HCT116 (cell line): Measurements from ENCODE around the gene AMY2B. TPM values are rescaled to one million over a fixed set of nuclear protein-coding genes. Genes with fewer than 3 reads are reported as not detected.
"Not testable (repeated sequence)": the region's sequence is repeated elsewhere in the genome, so short reads cannot be mapped to it uniquely, and the experiment has no call there.

Experiments
- ATAC-seq: fragments of 200-7000 bp; cut with Tn5 transposase; 2 replicates; pipeline ENCODE4 v1.9.1; 2020; ENCODE audit warnings: mild to moderate bottlenecking, moderate library complexity
- BruUV-seq: library from RNA; stranded (reverse); fragments of 400-500 nt; replicated peaks from 2 replicates; lab custom pipeline; 2021; lab: Mats Ljungman, UMichigan
- CTCF ChIA-PET: fragments of 300-600 bp; sonication (Branson Sonifier 250); formaldehyde crosslinking; loops from one replicate; lab custom pipeline; 2021; ENCODE audit warnings: antibody characterized with exemption; lab: Charles Lee
- POLR2A ChIA-PET: fragments of 300-600, 350-600 bp; sonication (Branson Sonifier 250); formaldehyde crosslinking; loops from one replicate; lab custom pipeline; 2021; ENCODE audit warnings: antibody characterized with exemption; lab: Charles Lee
- RAD21 ChIA-PET, 2 experiments: fragments of 300-600 bp; sonication (Branson Sonifier 250); formaldehyde crosslinking; loops; one replicate each; lab custom pipeline; 2023; ENCODE audit warnings: low total read pairs in 2 of 2; ENCODE audit not compliant: uncharacterized antibody in 2 of 2, unreplicated experiment in 2 of 2, low non-redundant PET in 1 of 2; lab: Charles Lee
- DNase-seq: peaks from one replicate; pipeline ENCODE4 v3.0.0-alpha.2; 2010; ENCODE audit warnings: low read depth, low spot score
- H2AFZ ChIP-seq: fragments of 200-600 bp; shearing (Covaris generic), sonication (generic); 2 replicates; pipeline ENCODE4 v1.6.1; 2017; ENCODE audit warnings: low read depth, mixed run types, mixed read lengths, antibody characterized with exemption, low read length; ENCODE audit not compliant: poor library complexity, severe bottlenecking
- H3K27ac ChIP-seq: 2 replicates; pipeline ENCODE4 v1.5.1; 2012; ENCODE audit warnings: low read depth, low read length
- H3K27me3 ChIP-seq: fragments of 200-600 bp; sonication (generic); 2 replicates; pipeline ENCODE4 v1.6.1; 2016; ENCODE audit warnings: mixed run types, low read length, mixed read lengths; ENCODE audit not compliant: insufficient read depth
- H3K36me3 ChIP-seq, 2 experiments: fragments of 200-500 bp in 1 of 2; fragments of 200-600 bp in 1 of 2; sonication (Bioruptor generic) in 1 of 2; sonication (generic) in 1 of 2; 2 replicates each; pipeline versions ENCODE4 v1.5.1 to v1.6.1; 2014 to 2016; ENCODE audit warnings: low read length in 2 of 2, inconsistent platforms in 1 of 2, mixed read lengths in 1 of 2, mixed run types in 1 of 2; ENCODE audit not compliant: insufficient read depth in 2 of 2, control insufficient read depth in 1 of 2
- H3K4me1 ChIP-seq, 2 experiments: fragments of 200-600 bp in 1 of 2; sonication (generic) in 1 of 2; 2 replicates each; pipeline versions ENCODE4 v1.5.1 to v1.6.1; 2012 to 2017; ENCODE audit warnings: low read length in 2 of 2, inconsistent platforms in 1 of 2, mild to moderate bottlenecking in 1 of 2, mixed read lengths in 1 of 2, mixed run types in 1 of 2, moderate library complexity in 1 of 2; ENCODE audit not compliant: insufficient read depth in 2 of 2, control insufficient read depth in 1 of 2
- H3K4me2 ChIP-seq: fragments of 200-600 bp; sonication (generic); 2 replicates; pipeline ENCODE4 v1.6.1; 2017; ENCODE audit warnings: mixed run types, low read length, mixed read lengths
- H3K4me3 ChIP-seq, 2 experiments: fragments of 200-600 bp in 1 of 2; sonication (generic) in 1 of 2; replicated peaks in 1 of 2; 2 replicates each; pipeline ENCODE4 v1.5.1; 2011 to 2016; ENCODE audit warnings: low read length in 2 of 2, control low read depth in 1 of 2, low read depth in 1 of 2, mild to moderate bottlenecking in 1 of 2, mixed read lengths in 1 of 2, mixed run types in 1 of 2
- H3K79me2 ChIP-seq: fragments of 200-600 bp; sonication (generic); 2 replicates; pipeline ENCODE4 v1.6.1; 2017; ENCODE audit warnings: mild to moderate bottlenecking, mixed run types, low read length, moderate library complexity, mixed read lengths; ENCODE audit not compliant: insufficient read depth
- H3K9ac ChIP-seq: fragments of 200-600 bp; sonication (generic); 2 replicates; pipeline ENCODE4 v1.6.1; 2016; ENCODE audit warnings: low read length, mixed read lengths
- H3K9me2 ChIP-seq: fragments of 200-600 bp; sonication (generic), shearing (Covaris generic); 2 replicates; pipeline ENCODE4 v1.6.1; 2017; ENCODE audit warnings: mixed run types, mild to moderate bottlenecking, moderate library complexity; ENCODE audit not compliant: insufficient read depth
- H3K9me3 ChIP-seq, 2 experiments: fragments of 200-500 bp in 1 of 2; fragments of 200-600 bp in 1 of 2; sonication (Bioruptor generic) in 1 of 2; sonication (generic) in 1 of 2; 2 replicates each; pipeline ENCODE4 v1.6.1; 2014 to 2017; ENCODE audit warnings: low read length in 2 of 2, mixed read lengths in 2 of 2, inconsistent platforms in 1 of 2, low read depth in 1 of 2, mild to moderate bottlenecking in 1 of 2, mixed run types in 1 of 2, moderate library complexity in 1 of 2; ENCODE audit not compliant: control insufficient read depth in 1 of 2, insufficient read depth in 1 of 2
- H4K20me1 ChIP-seq: fragments of 200-600 bp; sonication (generic), shearing (Covaris generic); 2 replicates; pipeline ENCODE4 v1.6.1; 2017; ENCODE audit warnings: mixed run types, mild to moderate bottlenecking, moderate library complexity; ENCODE audit not compliant: insufficient read depth
- CEBPB ChIP-seq: IDR thresholded peaks from 2 replicates; pipeline ENCODE4 v1.6.1; 2012; ENCODE audit warnings: low read depth
- CTCF ChIP-seq, 3 experiments: fragments of 200-600 bp in 1 of 3; sonication (generic) in 1 of 3; IDR thresholded peaks in 2 of 3; conservative IDR thresholded peaks in 1 of 3; 2 replicates each; pipeline ENCODE4 v1.5.1; 2012 to 2017; ENCODE audit warnings: low read depth in 2 of 3, low read length in 2 of 3, antibody characterized with exemption in 1 of 3, borderline replicate concordance in 1 of 3, control low read depth in 1 of 3, mild to moderate bottlenecking in 1 of 3, mixed read lengths in 1 of 3, mixed run types in 1 of 3, moderate library complexity in 1 of 3; ENCODE audit not compliant: insufficient read depth in 1 of 3
- ELF1 ChIP-seq: IDR thresholded peaks from 2 replicates; pipeline ENCODE4 v1.6.1; 2012; ENCODE audit warnings: low read depth, borderline replicate concordance
- FOSL1 ChIP-seq: IDR thresholded peaks from 2 replicates; pipeline ENCODE4 v1.6.1; 2012; ENCODE audit warnings: low read depth
- JUND ChIP-seq: IDR thresholded peaks from 2 replicates; pipeline ENCODE4 v1.6.1; 2012
- POLR2AphosphoS5 ChIP-seq: IDR thresholded peaks from 2 replicates; pipeline ENCODE4 v1.6.1; 2011; ENCODE audit warnings: mild to moderate bottlenecking, low read depth, low read length, moderate library complexity
- RAD21 ChIP-seq: IDR thresholded peaks from 2 replicates; pipeline ENCODE4 v1.6.1; 2012; ENCODE audit warnings: low read depth, mild to moderate bottlenecking
- SIN3A ChIP-seq: IDR thresholded peaks from 2 replicates; pipeline ENCODE4 v1.6.1; 2012; ENCODE audit warnings: low read depth
- SP1 ChIP-seq: IDR thresholded peaks from 2 replicates; pipeline ENCODE4 v1.6.1; 2012; ENCODE audit warnings: low read depth
- ZNF274 ChIP-seq: fragments of 200-500 bp; sonication (Bioruptor generic); IDR thresholded peaks from 2 replicates; pipeline ENCODE4 v1.6.1; 2014; ENCODE audit warnings: mild to moderate bottlenecking, low read depth, low read length, inconsistent platforms
- intact Hi-C: fragments of 100-400 bp; cut with micrococcal nuclease; formaldehyde crosslinking; loops from 2 replicates; pipeline ENCODE4 v1.10.0; 2022
- total RNA-seq: library from RNA; stranded (reverse); gene quantifications from one replicate; pipeline ENCODE4 v1.2.1, GENCODE V29; 2021; ENCODE audit not compliant: unreplicated experiment
- TF ChIP-seq, protein P1 (sequence below): IDR thresholded peaks from 2 replicates; pipeline ENCODE4 v1.6.1; 2011; ENCODE audit warnings: mild to moderate bottlenecking, low read length, moderate library complexity; ENCODE audit not compliant: insufficient replicate concordance; ENCODE audit errors: extremely low read depth
- TF ChIP-seq, protein P2 (sequence below): IDR thresholded peaks from 2 replicates; pipeline ENCODE4 v1.6.1; 2012
- TF ChIP-seq, protein P3 (sequence below): IDR thresholded peaks from 2 replicates; pipeline ENCODE4 v1.6.1; 2012; ENCODE audit warnings: low read depth

Gene AMY2B
- total RNA-seq, 1 experiment from 2014 or later: 2.6 TPM

DNA sequence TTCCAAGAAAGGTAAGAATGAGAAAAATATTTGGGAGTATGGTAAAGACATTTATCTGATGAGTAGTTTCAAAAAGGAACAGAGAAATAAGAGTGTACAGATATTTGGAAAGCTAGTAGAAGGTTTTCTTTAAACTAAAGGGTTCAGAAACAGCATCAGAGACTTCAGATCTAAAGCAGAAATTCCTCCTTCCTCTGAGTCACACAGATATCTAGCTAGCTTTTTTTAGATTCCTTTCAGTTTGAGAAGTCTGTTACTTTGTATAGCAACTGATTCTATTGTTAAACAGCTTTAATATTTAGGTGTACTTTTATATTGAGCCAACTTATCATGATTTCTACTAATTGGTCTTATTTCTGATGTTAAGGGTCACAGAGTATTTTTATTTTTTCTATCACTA, 4.7 kb downstream of the AMY2B start:
- no peak for ATAC-seq
- Histone ChIP-seq H3K9me2 (no peaks in the 10 kb centered on the region), H3K4me1 (no peaks in the 10 kb centered on the region), H2AFZ (no peak overlapping the region), H3K27ac (no peak overlapping the region), H3K4me3 (no peak overlapping the region), H3K4me2 (no peak overlapping the region), H3K79me2 (no peaks in the 10 kb centered on the region), H4K20me1 (no peaks in the 10 kb centered on the region), H3K36me3 (no peaks in the 10 kb centered on the region), H3K27me3 (no peaks in the 10 kb centered on the region), H3K9ac (no peak overlapping the region), H3K9me3 (no peaks in the 10 kb centered on the region)
- no peak for DNase-seq
- ChIA-PET POLR2A (no interaction called here), CTCF (no interaction called here), RAD21 (no interaction called here)
- BruUV-seq: no TSS peak
- intact Hi-C loops: no loop called here
- TF ChIP-seq FOSL1 (no peak), JUND (no peak), CEBPB (no peak), ZNF274 (no peak), RAD21 (no peak), SP1 (no peak), POLR2AphosphoS5 (no peak), SIN3A (no peak), CTCF (IDR thresholded peaks at IDR 0.05 in 2 of 3, conservative IDR thresholded peaks at IDR 0.05 in 1 of 3; ENCODE audit: borderline replicate concordance in 1 of 3, insufficient read depth in 1 of 3, low read depth in 2 of 3, low read length in 2 of 3) (no peak), ELF1 (no peak)
- TF ChIP-seq, protein P1, sequence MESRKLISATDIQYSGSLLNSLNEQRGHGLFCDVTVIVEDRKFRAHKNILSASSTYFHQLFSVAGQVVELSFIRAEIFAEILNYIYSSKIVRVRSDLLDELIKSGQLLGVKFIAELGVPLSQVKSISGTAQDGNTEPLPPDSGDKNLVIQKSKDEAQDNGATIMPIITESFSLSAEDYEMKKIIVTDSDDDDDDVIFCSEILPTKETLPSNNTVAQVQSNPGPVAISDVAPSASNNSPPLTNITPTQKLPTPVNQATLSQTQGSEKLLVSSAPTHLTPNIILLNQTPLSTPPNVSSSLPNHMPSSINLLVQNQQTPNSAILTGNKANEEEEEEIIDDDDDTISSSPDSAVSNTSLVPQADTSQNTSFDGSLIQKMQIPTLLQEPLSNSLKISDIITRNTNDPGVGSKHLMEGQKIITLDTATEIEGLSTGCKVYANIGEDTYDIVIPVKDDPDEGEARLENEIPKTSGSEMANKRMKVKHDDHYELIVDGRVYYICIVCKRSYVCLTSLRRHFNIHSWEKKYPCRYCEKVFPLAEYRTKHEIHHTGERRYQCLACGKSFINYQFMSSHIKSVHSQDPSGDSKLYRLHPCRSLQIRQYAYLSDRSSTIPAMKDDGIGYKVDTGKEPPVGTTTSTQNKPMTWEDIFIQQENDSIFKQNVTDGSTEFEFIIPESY: no peak
- TF ChIP-seq, protein P2, sequence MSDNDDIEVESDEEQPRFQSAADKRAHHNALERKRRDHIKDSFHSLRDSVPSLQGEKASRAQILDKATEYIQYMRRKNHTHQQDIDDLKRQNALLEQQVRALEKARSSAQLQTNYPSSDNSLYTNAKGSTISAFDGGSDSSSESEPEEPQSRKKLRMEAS: no peak
- TF ChIP-seq, protein P3, sequence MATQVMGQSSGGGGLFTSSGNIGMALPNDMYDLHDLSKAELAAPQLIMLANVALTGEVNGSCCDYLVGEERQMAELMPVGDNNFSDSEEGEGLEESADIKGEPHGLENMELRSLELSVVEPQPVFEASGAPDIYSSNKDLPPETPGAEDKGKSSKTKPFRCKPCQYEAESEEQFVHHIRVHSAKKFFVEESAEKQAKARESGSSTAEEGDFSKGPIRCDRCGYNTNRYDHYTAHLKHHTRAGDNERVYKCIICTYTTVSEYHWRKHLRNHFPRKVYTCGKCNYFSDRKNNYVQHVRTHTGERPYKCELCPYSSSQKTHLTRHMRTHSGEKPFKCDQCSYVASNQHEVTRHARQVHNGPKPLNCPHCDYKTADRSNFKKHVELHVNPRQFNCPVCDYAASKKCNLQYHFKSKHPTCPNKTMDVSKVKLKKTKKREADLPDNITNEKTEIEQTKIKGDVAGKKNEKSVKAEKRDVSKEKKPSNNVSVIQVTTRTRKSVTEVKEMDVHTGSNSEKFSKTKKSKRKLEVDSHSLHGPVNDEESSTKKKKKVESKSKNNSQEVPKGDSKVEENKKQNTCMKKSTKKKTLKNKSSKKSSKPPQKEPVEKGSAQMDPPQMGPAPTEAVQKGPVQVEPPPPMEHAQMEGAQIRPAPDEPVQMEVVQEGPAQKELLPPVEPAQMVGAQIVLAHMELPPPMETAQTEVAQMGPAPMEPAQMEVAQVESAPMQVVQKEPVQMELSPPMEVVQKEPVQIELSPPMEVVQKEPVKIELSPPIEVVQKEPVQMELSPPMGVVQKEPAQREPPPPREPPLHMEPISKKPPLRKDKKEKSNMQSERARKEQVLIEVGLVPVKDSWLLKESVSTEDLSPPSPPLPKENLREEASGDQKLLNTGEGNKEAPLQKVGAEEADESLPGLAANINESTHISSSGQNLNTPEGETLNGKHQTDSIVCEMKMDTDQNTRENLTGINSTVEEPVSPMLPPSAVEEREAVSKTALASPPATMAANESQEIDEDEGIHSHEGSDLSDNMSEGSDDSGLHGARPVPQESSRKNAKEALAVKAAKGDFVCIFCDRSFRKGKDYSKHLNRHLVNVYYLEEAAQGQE: no peak

DNA sequence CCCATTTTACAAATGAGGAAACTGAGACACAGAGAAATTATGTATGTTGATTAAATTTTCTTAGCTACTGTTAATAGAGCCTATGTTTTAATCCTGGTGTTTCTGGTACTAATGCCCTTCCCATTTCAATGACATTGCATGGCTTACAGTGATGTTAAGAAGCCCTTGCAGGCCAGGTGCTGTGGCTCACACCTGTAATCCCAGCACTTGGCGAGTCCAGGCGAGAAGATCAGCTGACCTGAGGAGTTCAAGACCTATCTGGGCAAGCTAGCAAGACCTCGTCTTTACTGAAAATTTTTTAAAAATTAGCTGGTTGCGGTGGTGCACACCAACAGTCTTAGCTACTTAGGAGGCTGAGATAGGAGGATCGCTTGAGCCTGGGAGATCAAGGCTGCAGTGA, 5.4 kb downstream of the AMY2B start:
- CTCF ChIA-PET: not testable (repeated sequence)

More for the DNA sequence above, 5.4 kb downstream of the AMY2B start:
- H3K9ac ChIP-seq, H4K20me1 ChIP-seq, POLR2A ChIA-PET, DNase-seq, H3K27me3 ChIP-seq, H3K9me2 ChIP-seq, intact Hi-C loops, H2AFZ ChIP-seq, H3K9me3 ChIP-seq, ATAC-seq, H3K79me2 ChIP-seq, H3K4me3 ChIP-seq, H3K4me1 ChIP-seq, H3K36me3 ChIP-seq, H3K27ac ChIP-seq, BruUV-seq, RAD21 ChIA-PET, H3K4me2 ChIP-seq: not testable (repeated sequence)
